Nucleus accumbens (tissue), 56 donors: ENCODE results near the gene SLC35C1.

ENCODE experiments used
- DNase-seq, 56 donors: peaks; one replicate each; lab custom pipeline; 2025; lab: John Stamatoyannopoulos, UW

SLC35C1 gene

DNA sequence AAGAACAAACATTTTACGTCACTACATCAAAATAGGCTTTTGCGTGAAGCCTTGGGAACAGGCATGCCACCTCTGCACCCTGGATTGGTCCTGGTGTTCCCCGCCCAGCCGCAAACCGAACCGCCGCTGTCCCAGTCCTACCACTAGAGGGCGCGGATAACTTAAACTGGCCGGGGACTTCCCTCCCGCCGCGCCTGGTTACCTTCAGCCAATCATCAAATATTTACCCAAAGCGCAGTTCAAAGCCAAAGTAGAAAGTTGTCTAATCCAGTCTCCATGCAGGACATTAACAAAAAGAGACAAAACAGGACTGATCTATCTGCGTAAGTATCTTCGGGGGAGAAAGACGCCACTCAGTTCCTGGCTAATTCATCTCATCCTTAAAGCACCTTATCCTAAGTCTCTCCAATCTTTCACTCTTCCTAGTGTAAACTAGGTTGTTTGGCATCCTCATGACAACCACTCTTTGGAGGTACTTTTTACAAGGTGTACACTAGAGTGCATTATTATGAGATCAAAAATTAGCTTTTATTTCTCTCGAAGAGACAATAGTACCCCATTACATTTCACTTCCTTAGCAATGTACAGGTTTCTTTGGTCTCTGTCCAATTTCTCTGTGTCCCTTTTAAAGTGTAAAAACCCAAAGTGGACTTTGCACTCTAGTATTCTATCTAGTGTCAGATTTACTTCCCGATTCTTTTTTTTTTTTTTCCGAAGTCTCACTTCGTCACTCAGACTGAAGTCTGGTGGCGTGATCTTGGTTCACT lies 38.4 kb downstream of the SLC35C1 start:
- peak in 54 of 56 donors; percentile 25 to 92 (median 70) for DNase-seq

DNA sequence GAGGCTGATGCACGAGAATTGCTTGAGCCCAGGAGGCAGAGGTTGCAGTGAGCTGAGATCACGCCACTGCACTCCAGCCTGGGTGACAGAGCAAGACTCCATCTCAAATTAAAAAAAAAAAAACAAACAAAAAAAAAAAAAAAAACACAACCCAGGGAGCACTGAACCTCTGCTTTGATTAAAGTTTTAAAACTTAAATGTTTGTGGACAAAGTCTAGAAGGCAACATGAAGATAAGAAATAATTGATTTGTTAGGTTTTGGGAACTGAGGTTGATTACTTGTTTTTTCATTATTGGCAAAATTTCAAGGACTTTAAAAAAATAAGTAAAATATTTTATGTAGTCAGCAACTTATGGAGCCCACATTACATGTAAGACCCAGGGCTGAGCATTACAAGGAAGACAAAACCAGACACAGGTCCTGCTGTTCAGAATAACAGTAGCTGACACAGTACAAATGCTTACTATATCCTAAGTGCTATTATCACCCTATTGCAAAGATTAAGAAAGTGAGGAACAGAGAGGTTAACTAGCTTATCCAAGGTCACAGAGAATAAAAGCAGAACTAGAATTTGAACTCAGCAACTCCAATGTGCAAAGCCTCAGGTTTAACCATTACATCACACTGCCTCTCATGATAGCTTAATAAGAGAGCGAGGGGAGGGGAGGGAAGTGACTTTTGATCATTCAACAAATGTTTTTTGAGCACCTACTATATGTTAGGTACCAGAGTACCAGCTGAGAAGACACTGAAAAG lies 40.1 kb downstream of the SLC35C1 start:
- no peak for DNase-seq

DNA sequence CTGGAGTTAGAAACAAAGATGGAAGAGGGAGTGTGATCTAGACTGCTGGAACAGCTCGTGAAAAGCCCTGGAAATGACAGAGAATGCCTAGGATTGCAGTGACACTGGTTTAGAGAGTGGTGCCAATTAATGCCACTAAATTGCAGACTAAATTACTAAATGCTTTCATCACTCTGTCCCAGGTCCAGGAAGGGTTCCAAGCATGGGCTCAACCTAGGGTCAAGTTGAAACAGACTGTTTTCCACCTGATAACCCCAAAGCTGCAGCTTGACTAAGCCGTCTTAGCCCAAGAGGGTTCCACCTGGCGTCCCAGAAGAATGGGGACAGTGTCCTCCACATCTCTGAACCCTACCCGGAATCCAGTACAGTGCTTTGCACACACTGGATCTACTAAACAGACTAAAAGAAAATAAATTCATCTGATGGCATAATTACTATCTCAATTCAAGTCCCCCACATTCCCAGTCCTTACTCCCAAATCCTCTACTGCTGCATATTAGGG lies 41.3 kb downstream of the SLC35C1 start:
- no peak for DNase-seq

DNA sequence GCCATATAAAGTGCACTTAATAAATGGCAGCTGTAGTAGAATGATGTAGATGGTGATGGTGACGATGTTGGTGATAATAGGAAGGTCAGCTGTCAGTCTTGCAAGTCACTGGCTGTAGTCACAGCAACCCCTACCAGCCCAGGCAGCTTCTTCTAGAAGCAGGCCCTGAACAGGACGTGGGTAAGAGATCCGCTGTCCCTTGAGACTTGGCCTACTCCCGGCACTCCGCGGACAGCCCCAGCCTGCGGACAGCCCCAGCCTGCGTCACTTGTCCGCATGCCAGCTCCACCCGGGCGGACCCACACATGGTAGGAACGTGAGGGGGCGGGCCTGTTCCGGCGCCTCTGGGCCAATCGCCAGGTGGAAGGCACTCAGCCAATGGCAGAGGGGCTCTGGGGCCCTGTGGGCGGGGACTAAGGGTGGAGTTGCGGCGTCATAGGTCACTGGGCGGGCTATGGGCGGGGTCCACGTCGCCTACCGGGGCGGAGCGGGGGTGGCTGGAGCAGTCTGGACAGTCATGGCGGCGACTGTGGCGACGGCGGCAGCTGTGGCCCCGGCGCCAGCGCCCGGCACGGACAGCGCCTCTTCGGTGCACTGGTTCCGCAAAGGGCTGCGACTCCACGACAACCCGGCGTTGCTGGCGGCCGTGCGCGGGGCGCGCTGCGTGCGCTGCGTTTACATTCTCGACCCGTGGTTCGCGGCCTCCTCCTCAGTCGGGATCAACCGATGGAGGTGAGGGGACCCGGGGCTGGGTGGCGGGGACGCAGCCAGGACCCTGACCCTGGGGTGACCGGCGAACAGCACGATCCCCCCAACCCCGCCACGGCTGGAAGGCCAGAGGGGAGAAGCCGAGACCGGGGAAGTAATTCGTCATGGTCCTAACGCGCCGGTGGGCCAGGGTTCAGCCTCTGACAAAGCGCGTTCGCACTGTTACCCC lies 42.3 kb downstream of the SLC35C1 start, which contains the start of gene CRY2:
TSS of gene CRY2 (plus strand) at position 502 of the 937 bp plus-strand sequence. CDS start at position 518, 16 bp downstream.
- DNase-seq = peak; percentile 93 to 100 (median 99)

DNA sequence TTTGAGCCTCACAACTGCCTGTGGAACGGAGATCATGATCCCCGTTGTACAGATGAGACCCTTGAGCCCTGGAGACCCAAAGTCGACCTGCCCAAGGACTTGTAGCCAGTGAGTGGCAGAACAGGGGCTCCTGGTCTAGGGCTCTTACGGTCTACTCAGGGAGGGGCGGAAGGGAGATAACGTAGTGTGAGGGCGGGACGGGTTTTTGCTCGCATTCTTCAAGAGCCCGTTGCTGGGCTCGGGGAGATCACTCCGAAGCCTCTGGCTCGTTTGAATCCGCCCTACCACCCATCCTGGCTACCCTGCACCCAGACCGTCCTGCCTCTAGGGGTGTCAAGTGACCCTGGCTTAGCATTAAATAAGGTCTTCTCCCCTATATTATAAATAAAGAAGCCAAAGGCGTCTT lies 43.0 kb downstream of the SLC35C1 start:
- DNase-seq = peak in 11 of 56 donors; percentile 24 to 62 (median 52)

DNA sequence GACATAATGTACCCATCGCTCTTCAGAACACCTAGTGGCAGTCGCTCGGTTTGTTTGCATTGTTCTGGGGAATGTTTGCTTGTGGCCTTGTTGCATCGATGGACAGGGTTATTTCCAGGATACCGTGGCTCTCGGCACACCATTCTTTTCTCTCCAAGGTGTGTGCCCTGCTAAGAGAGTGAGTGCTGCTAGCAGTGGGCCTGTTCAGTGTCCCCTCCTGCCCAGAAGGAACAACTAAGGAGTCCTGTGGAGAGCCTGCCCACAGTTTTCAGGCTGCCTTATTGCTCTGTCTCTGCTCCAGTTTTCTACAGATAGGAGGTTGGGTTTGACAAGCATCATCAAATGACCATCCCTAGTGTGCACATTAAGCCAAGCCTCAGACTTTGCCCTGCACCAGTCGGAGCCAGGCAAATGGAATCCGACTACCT lies 43.7 kb downstream of the SLC35C1 start:
- no peak for DNase-seq

DNA sequence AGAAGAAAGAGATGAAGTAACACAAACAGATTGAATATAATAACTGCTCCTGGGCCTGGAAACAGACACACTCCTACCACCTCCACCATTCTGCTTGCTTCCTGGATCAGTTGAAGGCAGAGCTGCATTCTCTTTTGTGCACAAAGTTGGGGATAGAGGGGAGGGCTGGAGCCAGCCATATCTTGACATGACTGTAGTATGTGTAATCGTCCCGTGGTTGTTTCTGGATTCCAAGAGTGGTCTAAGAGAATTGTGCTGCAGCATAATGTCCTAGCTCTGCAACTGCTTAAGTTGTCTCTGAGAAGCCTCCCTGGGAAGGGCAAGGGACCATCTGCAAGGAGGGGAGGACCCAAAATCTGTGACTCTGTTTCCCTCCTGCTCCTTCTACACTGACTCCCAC lies 45.5 kb downstream of the SLC35C1 start:
- DNase-seq = no peak

DNA sequence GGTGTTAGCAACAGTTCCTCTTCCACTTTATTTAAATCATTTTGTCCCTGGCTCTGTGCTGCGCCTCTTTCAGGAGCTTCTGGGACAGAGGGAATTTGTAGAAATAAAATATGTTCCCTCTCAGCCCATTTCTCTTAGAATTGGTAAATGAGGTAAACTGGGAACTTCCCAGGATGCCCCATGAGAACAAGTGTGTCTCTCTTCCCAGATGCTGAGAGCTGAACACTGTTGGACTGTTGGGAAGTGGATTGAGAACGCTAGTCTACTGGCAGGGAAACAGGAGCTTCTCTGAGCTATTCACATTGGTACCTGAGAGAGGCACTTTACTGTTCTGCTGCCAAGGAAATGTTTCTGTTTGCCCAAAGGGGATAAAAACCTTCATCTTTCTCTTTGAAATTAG lies 46.3 kb downstream of the SLC35C1 start:
- DNase-seq = peak in 1 of 56 donors; percentile 20

DNA sequence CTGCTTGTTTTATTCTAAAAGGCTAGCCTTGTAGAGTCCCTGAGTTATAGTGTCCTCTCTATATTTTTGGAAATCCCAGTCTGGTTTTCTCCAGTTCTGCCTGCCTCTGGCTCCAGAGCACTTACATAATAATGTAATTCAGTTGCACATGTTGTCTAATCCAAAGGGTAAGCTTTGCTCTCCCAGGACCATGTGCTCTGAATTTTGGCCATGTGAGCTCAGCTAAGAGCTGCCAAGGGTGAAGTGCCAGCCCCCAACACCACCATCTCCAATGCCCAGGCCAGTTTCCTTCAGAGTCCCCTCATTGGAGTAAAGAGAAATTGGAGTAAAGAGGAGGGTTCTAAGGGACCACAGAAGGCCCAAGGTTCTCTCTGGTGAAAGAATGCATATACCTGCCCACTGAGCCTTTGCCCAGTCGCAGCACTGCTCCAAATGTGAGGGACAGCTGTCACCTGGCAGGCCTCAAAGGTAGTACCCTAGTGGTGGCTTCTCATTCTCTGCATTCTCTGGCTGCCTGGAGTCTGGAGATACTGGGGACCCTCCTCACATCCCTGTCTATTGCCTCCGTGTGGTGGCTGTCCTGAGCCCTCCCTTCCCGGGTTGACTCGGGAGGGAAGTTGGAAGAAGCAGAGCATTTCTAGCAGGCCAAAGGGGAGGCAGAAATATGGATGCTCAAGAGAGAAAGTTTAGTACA lies 47.2 kb downstream of the SLC35C1 start:
- DNase-seq = peak in 33 of 56 donors; percentile 9 to 68 (median 31)

DNA sequence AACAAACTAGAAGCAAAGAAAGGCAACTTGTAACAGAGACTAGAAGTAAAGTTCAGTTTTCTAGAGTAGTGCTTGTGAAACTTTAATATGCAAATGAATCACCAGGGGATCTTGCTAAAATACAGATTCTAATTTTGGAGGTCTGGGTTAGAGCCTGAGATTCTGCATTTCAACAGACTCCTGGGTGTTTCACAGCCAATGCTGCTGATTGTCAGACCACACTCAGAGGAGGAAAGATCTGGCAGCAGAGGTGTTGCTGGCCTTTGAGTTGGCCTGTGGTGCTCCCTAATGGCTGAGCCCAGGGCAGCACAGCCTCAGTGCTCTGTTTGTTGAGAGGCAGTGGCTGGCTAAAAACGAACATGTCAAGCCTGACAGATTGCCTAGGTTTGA lies 47.8 kb downstream of the SLC35C1 start:
- DNase-seq = no peak

DNA sequence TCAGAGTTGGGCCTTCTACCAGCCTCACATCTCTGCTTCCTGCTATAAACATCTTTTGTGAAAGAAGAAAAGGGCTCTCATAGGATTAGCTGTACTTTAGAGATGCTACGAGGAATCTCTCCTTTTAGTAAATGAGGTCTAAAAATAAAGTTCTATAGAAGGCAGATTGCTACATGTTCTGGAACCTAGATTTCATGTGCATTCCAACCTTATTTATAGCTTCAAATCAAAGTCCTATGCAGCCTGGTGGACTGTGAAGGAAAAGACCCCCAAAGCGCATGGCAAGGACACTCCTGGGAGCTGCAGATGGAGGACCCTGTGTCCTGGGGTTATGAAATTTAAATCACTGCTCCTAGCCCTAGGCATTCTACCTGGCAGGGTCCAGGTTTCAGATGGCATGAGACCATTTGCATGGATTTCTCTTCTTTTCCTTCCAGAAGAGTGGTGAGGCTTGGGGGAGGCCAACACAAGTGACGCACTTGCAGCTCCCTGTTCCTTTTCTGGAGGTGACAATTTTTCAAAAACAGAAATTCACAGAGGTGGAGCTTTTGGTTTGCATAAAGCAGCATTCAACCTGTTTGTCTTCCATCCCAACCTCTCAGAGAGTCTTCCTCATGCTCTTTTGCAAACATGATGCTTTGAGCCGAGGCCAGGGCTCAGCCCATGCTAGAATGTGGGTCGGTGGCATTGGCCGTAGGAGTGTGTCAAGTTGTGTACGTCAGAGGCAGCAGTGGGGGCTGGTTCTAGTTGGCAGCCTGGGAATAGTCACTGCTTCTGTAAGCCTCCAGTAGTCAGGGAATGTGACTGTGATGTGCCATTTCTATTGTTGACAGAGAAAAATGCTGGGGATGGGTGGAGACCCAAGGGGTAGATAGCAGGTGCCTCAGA lies 48.6 kb downstream of the SLC35C1 start:
- DNase-seq = peak in 39 of 56 donors; percentile 15 to 85 (median 43)

DNA sequence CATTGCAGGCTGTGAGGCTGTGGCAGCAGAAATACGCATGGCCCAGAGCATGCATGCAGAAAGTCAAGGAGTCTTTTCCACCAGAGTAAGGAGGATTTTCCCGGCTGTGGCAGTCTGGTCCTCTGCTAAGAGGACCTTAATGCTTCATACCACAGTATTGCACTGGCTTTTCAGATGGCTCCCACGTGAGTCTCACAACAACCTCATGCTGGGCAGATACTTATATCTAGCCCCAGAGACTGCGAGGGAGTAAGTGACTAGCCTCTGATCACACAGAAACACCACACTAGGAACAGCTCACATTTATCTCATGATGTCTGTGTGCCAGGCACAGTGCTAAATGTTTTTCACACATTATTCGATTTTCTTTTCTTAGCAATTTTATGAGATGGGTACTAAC lies 50.4 kb downstream of the SLC35C1 start:
- no peak for DNase-seq

DNA sequence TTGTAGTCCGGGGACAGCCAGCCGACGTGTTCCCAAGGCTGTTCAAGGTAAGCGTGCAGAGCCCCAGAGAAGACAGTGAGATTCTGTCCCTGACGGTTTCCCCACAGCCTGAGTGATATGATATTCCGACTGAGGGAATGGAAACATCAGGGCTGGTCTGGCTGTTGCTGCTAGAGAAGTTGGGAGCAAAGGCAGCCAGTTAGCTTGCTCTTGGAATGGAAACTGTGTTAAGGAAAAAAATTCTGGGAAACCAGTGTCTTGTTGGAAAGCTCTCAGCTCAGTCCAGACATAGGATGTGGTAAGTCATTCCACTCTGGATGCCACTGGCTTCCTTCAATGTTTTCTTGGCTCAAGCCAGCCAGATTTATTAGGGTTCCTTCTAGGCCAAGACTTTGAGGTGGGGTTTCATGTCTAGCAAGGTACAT lies 51.1 kb downstream of the SLC35C1 start:
- no peak for DNase-seq

DNA sequence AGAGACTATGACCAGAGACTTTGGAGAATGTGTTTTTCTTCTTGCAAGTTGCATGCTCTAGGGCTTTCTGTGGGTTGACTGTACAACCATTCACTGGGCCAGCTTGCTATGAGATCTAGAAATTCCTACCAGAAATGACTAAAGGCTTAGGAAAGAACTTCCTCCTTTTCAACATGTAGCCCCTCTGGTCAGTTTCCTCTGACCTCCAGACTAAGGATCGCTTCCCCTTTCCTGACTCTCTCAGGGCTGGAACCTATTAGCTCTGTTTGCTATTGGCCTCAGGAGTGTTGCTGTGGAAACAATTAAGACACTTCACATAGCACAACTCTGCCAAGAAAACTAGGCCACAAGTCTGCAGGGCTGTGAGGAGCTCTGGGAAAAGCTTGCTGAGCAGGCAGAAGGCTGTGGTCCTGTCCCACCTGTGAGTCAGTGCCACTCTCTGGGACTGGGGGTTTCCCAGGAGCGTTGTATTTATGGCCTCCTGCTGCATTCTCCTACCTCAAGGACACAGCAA lies 53.1 kb downstream of the SLC35C1 start:
- peak in 25 of 56 donors; percentile 14 to 75 (median 36) for DNase-seq

DNA sequence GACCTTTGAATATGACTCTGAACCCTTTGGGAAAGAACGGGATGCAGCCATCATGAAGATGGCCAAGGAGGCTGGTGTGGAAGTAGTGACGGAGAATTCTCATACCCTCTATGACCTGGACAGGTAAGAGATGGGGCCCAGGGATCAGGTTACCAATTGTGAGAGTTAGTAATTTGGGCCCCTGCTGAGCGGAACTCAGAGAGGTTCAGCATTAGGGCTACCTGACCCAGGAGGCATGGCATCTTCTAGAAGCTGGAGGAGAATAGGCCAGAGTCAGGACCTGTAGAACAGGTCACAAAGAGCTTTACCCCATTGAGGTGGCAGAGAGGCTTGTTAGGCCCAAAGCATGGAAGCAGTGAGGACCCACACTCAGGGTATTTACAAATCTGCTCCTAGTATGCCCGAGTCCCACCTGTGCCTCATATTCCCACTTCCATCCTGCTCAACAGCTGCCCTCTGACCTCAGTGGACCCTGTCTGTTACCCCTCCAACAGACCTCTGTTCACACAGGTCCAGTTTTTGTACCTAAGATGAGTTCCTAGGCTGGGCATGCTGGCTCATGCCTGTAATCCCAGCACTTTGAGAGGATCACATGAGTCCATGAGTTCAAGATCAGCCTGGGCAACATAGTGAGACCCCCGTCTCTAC lies 53.9 kb downstream of the SLC35C1 start:
- DNase-seq = no peak

DNA sequence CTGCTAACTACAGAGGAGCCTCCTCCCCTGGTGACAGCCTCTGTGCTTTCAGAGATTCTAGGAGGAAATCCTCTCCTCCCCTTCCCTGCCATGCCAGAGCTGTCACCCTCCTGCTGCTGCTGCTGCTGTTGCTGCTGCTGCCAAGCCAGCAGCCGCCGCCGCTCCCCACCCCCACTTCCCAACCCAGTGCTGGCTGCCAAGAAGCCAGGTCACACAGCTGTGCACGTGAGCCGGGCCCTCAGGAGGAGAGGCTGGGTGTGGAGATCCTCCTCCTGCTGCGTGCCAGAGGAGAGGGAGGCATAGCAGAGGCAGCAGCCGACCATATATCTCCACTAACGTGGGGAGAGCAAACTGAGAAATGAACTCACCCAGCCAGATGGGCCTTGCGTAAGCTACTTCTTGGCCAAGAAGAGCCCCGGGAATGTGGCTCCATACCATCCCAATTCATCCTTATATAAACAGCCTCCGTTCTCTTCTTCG lies 54.8 kb downstream of the SLC35C1 start:
- peak in 55 of 56 donors; percentile 31 to 93 (median 82) for DNase-seq

DNA sequence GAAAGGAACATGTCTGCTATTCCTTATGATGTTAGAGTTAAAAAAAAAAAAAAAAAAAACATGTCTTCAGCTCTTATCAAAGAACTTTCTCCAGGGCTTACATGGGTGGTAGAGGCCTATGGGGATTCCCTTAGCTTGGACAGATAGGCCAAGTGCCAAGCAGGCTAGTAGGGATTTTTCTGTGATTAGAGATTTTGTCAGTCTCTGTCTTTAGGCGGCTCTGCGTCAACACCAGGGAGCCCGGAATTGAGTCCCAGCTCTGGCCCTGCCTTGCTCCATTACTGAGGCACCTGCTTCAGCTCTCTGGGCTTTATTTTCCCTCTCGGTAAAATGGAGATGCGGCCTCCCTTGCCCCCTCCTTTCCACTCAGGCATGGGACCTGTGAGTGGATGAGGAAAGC lies 55.4 kb downstream of the SLC35C1 start:
- no peak for DNase-seq
